ENCODE results near the gene SLC4A7. TPM values are rescaled to one million over a fixed set of nuclear protein-coding genes. Genes with fewer than 3 reads are reported as not detected.

SLC4A7 gene
- total RNA-seq, 4 donors from 2014 or later = 20.3 to 44.0 (median 31.7) TPM

DNA sequence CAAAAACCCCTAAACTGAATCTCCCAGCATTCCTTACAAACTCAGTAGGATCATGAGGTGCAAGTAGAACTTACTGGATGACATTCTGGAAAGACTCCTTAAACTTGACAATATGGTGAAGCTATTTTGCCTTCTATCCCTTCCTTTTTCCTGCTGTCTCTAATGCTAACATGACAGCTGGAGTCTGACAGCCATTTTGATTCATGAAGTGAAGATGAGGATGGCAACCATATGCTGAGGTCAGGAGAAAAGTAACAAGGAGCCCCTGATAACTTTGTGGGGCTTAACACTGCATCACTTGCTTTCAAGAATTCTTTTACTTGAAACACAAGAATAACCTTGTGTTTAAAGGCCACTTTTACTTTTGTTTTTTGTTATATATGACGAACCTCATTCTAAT lies 100.0 kb downstream of the SLC4A7 start:
- no peaks in the 10 kb centered on the region for H3K9me3 ChIP-seq
- H3K36me3 ChIP-seq = peaks cover 0 to 44% (median 15%) of the 10 kb centered on the region in 4 donors
- peaks cover 0 to 8% (median 3%) of the 10 kb centered on the region in 4 donors for H3K4me1 ChIP-seq
- no peak for TF ChIP-seq EP300 (IDR thresholded peaks at IDR 0.05)
- no peak for TF ChIP-seq POLR2A (IDR thresholded peaks at IDR 0.05; ENCODE audit: low read depth)
- TF ChIP-seq POLR2AphosphoS5 (IDR thresholded peaks at IDR 0.05) = no peak
- TF ChIP-seq, protein P1, sequence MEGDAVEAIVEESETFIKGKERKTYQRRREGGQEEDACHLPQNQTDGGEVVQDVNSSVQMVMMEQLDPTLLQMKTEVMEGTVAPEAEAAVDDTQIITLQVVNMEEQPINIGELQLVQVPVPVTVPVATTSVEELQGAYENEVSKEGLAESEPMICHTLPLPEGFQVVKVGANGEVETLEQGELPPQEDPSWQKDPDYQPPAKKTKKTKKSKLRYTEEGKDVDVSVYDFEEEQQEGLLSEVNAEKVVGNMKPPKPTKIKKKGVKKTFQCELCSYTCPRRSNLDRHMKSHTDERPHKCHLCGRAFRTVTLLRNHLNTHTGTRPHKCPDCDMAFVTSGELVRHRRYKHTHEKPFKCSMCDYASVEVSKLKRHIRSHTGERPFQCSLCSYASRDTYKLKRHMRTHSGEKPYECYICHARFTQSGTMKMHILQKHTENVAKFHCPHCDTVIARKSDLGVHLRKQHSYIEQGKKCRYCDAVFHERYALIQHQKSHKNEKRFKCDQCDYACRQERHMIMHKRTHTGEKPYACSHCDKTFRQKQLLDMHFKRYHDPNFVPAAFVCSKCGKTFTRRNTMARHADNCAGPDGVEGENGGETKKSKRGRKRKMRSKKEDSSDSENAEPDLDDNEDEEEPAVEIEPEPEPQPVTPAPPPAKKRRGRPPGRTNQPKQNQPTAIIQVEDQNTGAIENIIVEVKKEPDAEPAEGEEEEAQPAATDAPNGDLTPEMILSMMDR (IDR thresholded peaks at IDR 0.05) = no peak
- no peak overlapping the region for H3K4me3 ChIP-seq
- no peak overlapping the region for H3K27ac ChIP-seq (replicated peaks in 1 of 4)
- DNase-seq (ENCODE audit: extremely low spot score) = no peak
- H3K27me3 ChIP-seq = no peaks in the 10 kb centered on the region
- WGBS = 94% methylated on average over 1 of the region's 1 CpG
- intact Hi-C loops (cut with DNase I) = no loop called here

DNA sequence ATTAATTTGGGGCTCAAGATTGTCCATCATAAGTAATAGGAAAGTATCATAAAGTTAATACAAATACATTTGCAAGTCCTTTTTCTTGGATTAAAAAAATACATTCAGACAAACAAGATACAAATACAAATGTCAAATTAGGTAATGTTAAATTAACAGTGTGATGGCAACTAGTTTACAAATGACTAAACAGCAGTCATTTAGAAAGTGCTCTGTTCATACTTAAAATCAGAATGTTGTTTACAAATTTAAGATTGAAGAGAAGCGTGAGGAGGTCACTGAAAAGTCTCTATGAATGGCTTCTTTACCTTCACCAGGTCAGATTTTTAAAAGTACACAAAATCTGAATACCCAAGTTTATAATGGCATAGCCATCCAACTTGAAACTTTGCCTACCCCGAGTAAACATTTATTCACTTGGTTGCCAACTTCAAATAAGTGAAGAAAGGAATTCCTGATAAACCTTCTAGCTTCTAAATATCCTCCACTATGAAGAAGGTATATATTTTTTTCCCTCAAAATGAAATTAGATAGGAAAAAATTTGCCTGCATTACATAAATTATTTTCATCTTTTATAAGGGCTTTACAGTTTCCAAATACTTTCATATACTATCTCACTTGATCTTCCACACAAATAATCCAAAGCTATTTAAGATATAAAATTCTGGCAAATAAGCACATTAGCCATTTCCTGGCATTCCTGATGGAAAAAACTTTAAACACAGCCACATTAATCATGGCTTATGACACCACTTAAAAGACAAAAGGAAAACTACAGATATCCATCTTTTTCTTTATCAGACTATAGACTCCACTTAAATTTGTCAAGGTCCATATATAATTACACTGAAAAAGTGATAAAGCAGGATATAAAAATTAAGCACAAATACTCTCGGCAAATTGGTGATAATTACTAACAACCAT lies 103.5 kb downstream of the SLC4A7 start:
- TF ChIP-seq, protein P1 (IDR thresholded peaks at IDR 0.05) = no peak
- TF ChIP-seq POLR2A (IDR thresholded peaks at IDR 0.05; ENCODE audit: low read depth) (no peak), POLR2AphosphoS5 (IDR thresholded peaks at IDR 0.05) (no peak), EP300 (IDR thresholded peaks at IDR 0.05) (no peak)
- DNase-seq (ENCODE audit: extremely low spot score) = no peak
- Histone ChIP-seq H3K4me3 (no peak overlapping the region), H3K27ac (replicated peaks in 1 of 4) (no peak overlapping the region), H3K36me3 (peaks cover 0 to 49% (median 15%) of the 10 kb centered on the region in 4 donors), H3K27me3 (no peaks in the 10 kb centered on the region), H3K4me1 (no peaks in the 10 kb centered on the region), H3K9me3 (no peaks in the 10 kb centered on the region)
- intact Hi-C loops (cut with DNase I) = no loop called here
- WGBS = 76% methylated on average over 3 of the region's 3 CpGs

DNA sequence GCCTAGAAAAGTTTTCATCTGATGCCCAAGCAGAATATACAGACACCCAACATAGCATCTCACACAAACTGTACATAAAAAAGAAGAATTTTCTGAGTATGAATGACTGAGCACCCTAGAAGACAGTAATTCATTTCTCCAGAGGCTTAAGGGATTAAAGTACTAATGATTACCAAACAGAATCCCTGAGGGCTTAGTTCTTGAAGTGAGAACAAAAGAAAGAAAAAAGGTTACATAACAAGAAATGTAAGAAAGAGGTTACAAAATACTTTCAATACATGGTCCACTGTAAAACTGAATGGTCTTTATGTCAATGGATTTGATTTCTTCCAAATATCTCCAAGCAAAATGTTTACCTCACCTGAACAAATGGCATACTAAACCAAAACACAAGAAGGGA lies 105.9 kb downstream of the SLC4A7 start:
- Histone ChIP-seq H3K27ac (replicated peaks in 1 of 4) (no peak overlapping the region), H3K27me3 (no peaks in the 10 kb centered on the region), H3K4me3 (no peak overlapping the region), H3K4me1 (no peaks in the 10 kb centered on the region), H3K36me3 (peaks cover 0 to 27% (median 6%) of the 10 kb centered on the region in 4 donors), H3K9me3 (no peaks in the 10 kb centered on the region)
- DNase-seq (ENCODE audit: extremely low spot score) = no peak
- TF ChIP-seq POLR2AphosphoS5 (IDR thresholded peaks at IDR 0.05) = no peak
- no peak for TF ChIP-seq POLR2A (IDR thresholded peaks at IDR 0.05; ENCODE audit: low read depth)
- TF ChIP-seq EP300 (IDR thresholded peaks at IDR 0.05) = no peak
- TF ChIP-seq, protein P1 (IDR thresholded peaks at IDR 0.05) = no peak
- intact Hi-C loops (cut with DNase I) = no loop called here

DNA sequence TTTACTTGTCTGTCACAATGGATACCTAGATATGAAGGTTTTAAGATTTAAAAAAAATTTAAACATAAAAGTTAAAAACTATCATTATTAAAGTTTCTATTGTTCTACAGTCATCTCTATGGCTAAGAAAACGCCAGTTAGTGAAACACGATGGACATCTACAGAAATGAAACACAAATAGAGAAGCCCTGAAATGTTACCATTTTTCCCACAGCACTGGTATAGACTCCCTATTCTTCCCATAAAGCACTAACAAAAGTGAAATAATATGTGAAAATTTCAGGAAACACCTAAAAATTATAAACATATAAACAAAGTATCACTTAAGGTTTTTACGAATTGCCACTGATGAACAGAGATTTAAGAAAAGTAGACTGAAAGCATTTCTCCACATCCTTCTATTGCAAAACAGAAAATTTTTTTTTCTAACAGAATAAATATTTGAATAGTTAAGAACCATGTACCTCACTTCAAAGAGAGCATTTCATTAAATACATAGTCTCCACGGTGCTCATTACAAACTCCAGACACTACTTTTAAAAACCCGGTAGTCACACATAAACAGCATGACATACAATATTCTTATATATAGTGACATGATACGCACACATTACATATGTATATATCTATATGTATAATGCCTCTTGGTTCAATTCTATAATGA lies 107.9 kb downstream of the SLC4A7 start:
- no peak for DNase-seq (ENCODE audit: extremely low spot score)
- H3K9me3 ChIP-seq = no peaks in the 10 kb centered on the region
- WGBS = 90% methylated on average over 6 of the region's 6 CpGs
- peaks cover 0 to 13% (median 0%) of the 10 kb centered on the region in 4 donors for H3K36me3 ChIP-seq
- H3K4me1 ChIP-seq = no peaks in the 10 kb centered on the region
- no peak overlapping the region for H3K4me3 ChIP-seq
- no peaks in the 10 kb centered on the region for H3K27me3 ChIP-seq
- no peak overlapping the region for H3K27ac ChIP-seq (replicated peaks in 1 of 4)
- TF ChIP-seq, protein P1 (IDR thresholded peaks at IDR 0.05) = no peak
- TF ChIP-seq POLR2AphosphoS5 (IDR thresholded peaks at IDR 0.05) = no peak
- no peak for TF ChIP-seq POLR2A (IDR thresholded peaks at IDR 0.05; ENCODE audit: low read depth)
- TF ChIP-seq EP300 (IDR thresholded peaks at IDR 0.05) = no peak
- intact Hi-C loops (cut with DNase I) = no loop called here
